ENCODE data around the gene C18orf63. TPM values are rescaled to one million over a fixed set of nuclear protein-coding genes. Genes with fewer than 3 reads are reported as not detected.
"Not testable (repeated sequence)": the region's sequence is repeated elsewhere in the genome, so short reads cannot be mapped to it uniquely, and the experiment has no call there.

The C18orf63 gene
- under 1 TPM in 2 of 10 donors, not detected in 8; 0.03 to 0.11 TPM for polyA plus RNA-seq (ENCODE audit: insufficient read length in 10 of 10)
- long read RNA-seq, donor 1: 0 reads
- long read RNA-seq, donor 2: 0 reads
- long read RNA-seq, donor 3: 0 reads
- long read RNA-seq, donor 4: 0 reads
- long read RNA-seq, donor 5: 0 reads
- long read RNA-seq, donor 6: 0 reads
- long read RNA-seq, donor 7: 0 reads
- long read RNA-seq, donor 8: 0 reads
- long read RNA-seq, donor 9: 0 reads

DNA sequence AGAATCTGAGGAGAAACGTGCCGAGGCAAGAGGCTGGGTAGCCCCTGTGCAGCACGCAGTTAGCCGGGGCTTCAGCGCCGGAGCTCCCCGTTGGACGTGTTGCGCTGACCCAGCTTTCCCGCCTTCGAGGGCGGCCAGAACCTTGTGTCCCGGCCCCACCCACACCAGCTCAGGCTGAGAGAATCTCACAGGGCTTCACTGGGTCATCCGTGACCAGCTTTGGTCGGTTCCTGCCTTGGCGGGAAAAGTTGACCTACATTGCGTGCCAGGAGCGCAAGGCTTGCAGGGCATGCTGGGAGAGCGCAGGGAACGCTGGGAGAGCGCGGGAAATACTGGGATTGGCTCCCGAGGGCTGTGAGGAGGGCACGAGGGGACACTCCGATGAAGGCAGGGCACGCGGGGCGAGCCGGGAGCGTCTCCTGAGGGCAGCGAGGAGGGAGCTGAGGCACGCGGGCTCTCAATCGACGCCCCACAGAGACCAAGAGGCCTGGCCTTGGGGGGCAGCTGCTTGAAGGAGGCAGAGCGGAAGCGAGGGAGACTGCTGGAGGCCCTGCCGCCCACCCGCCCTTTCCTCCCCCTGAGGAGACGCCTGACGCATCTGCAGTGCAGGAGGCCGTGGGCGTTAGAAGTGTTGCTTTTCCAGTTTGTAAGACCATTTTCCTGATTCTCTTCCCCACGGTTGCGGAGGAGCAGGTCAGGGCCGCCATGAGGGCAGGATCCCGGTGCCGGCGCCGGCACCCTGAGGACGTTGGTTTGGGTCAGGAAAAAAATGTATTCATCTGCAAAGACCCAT, at the start of gene C18orf63:
Gene C18orf63 (plus strand): TSS at position 376 of the 793 bp plus-strand sequence. CDS start 2,027 bp downstream, outside the sequence.
- DNase-seq: no peak

DNA sequence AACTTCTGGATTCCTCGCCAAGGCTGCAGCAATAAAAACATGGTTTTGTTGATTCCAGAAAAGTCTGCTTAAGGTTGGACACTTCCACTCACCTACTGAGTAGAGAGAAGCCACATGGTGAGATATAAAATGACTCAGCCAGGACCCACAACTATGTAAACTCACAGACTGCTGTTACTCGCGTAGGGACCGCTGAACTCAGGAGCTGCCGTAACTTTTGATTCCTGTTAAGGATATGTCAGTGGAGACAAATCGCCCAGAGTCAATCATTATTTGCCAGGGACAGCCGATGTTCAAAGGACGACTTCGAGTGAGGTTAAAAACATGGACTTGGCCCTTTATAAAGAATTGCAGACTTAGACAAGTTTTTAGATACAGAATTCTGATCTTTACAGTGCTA, 49.5 kb upstream of the C18orf63 start:
- no peak for DNase-seq

DNA sequence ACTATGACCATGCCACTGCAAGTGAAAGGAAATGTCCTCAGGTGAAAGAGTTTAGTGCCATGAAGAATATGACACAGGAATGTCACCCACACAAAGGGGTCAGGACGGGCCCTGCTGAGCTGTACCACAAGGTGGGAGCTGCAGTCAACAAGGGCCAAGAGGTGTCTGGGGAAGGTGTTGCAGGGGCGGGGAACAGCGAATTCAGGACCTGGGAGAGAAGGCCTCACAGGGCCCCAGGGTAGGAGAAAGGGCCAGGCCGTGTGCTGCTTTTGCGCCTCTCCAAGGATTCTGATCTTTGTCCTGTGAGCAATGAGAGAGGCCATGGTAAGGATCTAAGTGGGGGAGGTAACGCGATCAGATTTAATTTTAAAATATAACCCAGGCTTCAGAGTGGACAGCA, 47.5 kb upstream of the C18orf63 start:
- no peak for DNase-seq

DNA sequence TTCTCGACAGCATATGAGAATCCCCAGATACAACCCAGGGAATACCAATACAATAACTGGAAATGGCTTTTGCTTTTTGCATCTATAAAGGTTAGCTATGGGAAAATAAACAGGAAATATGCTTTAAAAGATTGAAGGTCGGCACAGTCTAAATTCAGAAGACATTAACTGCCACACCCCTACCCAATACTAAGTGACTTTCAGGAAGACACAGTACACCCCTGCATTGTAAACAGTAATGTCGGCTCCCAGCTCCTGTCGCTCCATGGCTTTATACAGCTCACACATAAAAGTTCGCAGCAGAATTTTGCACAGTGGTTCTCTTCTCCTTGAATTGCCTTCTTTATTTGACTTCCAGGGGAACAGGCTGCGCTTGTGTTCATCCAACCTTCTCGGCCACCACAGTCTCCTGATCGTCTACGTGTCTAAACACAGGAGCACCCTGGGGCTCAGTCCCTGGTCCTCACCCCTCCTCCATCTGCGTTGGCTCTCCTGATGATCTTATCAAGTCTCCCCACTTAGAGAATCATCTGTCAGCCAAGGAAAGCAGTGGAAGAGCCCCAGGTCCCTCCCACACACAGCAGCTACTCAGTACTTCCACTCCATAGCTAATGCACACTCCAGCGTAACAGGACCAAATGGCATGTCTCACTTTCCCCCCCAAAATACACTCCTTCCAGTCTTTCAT, 46.6 kb upstream of the C18orf63 start:
- DNase-seq: no peak

DNA sequence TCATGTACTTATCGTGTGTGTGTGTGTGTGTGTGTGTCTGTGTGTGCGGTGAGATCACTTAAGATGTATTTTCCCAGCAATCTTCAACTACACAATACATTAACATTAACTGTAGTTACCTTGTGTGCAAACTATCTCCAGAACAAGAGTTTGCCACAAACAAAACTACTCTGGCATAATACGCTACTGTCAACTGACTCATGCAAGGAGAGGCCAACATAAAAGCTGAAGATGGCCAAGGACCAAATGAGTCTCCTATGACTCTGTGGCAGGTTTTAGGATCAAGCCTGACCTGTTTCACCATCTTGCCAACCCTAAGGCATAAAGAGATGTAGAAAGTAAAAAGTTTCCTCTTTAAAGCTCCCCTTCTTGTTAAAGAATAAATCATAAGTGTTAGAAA, 44.0 kb upstream of the C18orf63 start:
- DNase-seq: no peak

DNA sequence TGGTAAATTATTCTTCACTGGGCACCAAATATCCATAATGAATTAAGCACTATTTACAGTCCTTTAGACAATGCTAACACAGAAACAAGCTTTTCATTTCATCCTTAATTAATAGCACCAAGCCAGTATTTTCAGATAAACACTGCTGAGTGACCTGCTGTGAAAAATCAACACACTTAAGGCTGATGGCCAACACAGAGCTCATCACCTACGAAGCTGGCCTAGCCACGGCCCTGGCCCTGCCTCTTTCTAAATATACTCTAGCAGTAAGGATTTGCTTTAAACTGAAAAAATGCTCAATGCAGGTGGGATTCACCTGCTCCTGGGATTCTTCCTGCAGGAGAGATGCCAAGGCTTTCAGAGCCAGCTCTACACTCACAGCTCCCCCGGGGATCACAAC, 42.2 kb upstream of the C18orf63 start:
- DNase-seq: no peak

DNA sequence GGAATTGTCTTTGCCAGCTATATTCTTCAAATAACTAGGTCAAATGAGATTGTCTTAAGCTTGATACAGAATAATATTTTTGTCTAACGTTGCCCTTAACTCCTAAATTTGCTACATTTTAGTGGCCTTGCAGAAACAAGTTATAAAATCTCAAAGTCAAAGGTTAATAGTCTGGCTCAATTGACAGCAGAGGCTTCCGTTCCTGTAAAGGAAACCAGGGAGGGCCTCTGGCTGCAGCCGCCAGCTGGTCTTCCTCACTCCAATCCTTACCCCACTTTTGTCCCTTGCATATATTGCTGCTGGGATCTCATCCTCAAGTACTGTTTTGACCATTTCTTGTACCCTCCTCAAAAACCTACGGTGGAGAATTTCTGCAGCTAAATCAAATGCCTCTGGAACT, 40.9 kb upstream of the C18orf63 start:
- no peak for DNase-seq

DNA sequence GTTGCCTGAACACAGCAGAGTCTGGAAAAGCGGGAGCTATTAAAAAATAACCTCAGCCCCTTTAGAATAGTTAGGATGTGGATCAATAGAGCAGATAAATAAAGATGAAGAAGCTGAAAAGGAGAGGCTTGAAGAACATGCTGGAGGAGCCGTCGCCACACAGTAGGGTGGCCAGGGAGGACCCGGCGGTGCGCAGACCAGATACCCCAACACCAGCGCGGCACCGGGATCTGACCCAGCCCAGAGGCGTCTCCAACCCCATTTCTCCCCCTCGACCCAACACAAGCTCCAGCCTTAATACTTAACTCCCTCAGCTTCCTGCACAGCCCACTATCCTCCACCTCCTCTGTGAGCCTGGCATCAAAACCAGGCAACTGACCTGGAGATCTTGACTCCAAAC, 39.9 kb upstream of the C18orf63 start:
- no peak for DNase-seq

DNA sequence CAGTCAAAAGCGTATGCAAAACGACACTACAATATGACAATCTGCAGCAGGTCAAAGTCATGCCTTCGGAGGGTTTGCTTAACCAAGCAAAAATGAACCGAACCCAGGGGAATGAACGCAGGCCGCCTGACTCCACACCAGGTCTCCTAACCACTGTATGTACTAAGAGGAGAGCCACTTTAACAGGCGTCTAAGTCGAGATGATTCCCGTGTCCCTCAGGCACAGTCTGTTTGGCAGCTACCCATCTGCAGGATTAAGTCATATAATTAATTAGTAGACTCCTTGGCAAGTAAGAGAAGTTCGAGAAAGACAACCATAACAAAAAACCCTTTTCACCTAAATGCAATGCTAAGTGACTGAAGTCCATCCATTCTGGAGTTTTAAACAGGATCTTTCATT, 39.0 kb upstream of the C18orf63 start:
- no peak for DNase-seq

DNA sequence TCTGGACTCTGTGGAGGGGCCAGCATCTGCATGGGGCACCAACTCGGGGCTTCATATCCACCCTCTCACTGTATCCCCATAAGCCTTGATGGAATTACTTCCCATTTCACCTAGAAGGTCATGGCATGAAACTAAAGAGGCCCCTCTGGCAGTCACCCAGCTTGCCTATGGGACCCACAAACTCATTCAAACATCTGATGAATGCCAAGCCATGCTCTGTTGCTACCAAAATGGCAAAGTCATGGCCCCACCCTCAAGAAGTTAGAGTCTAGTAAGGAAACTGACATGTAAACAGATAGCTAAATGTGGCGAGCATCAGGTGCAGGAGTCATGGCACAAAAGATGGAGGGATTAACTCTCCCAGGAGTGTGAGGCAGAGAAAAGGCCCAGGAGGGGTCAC, 38.3 kb upstream of the C18orf63 start:
- DNase-seq: no peak

DNA sequence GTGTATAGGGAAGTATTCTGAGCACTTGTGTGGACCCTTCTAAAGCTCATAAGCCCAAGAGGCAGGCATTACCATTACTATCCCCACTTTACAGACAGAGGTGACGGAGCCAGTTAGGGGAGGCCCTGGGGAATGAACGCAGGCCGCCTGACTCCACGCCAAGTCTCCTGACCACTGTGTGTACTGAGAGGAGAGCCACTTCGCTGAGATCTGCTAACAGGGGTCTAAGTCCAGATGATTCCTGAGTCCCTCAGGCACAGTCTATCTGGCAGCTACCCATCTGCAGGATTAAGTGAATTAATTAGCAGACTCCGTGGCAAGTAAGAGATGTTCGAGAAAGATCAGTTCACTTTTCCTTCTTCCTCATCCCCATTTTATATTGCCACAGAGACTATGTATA, 37.6 kb upstream of the C18orf63 start:
- peak in 1 of 3 donors; percentile 37 for DNase-seq

DNA sequence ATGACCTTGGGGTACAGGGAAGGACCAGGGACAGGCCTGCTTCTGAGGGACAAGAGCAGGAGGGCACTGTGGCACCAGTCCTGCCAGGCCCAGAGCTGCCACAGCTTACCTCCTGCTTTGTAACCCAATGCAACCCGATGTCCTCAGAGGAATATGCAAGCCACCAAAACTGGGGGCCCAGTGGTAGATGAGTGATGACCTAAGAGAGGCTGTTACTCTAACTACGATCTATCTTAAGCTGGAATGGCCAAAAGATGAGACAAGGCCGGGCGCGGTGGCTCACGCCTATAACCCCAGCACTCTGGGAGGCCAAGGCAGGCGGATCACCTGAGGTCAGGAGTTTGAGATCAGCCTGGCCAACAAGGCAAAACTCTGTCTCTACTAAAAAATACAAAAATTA, 36.7 kb upstream of the C18orf63 start:
- no peak for DNase-seq

DNA sequence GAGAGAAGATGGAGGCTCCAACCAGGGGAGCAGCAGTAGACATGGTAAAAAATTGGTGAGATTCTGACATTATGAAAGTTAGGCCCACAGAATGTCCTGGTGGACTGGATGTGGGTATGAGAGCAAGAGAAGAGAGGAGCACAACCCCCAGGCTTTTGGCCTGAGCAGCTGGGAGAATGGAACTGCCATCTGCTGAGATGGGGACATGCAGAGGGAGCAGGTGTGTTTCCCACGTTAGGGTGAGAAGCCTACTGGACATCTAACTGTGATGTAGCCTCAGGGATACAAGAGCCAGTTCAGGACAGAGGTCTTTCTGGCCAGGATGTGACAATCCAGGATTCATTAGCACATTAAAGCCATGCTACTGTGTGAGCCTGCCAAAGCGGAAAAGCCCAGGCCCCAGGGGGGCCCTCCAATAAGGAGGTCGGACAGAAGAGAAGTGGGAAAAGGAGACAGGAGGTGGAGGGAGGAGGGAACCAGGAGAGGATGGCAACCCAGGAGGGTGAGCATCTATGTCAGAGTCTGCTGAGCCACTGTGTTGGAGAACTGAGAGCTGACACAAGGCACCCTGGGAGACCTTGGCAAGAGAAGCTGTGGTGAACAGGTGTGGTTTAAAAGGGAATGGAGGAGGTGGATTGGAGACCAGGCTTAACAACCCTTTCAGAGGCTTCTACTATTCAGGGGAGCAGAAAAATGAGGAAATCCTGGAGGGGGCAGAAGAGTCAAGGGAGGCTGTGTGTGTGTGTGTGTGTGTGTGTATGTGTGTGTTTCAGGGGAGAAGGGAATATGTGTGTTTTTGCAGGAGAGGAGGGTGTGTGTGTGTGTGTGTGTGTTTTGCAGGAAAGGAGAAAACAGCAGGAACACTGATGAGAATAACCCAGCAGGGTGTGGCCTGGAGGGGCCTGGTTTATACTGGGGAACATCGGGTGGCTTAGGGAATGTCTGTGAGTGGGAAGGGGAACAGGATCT, 34.3 kb upstream of the C18orf63 start:
- no peak for DNase-seq

DNA sequence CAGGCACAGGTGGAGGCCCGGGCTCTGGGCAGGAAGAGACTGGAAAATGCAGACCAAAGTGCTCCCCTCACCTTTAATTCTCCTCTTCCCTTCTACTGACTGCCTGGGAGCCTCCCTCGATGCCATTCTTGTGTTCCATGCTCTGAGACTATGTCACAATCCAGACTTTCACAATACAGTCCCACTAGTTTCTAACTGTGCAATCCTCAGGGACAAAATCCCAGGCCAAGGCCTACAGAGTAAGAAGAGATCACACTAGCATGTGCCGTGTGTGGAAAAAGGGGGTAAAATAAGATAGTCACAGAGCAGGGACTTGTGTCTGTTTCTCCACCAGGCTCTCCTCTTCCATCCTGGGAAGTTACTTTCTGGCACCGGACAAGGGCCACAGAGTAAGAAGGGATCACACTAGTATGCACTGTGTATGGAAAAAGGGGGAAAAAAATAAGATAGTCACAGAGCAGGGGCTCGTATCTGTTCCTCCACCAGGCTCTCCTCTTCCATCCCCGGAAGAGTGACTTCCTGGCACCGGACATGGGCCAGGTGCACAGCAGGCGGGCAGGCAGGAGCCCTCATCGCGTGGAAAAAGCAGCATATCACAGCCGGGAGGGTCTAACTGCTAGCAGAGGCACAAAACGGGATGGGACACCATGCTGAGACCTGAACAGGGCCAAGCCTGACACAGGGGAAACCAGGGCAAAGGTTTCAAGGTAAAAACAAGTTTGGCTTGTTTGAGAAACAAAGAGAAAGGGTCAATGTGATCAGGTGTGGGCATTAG, 33.5 kb upstream of the C18orf63 start:
- DNase-seq: no peak

DNA sequence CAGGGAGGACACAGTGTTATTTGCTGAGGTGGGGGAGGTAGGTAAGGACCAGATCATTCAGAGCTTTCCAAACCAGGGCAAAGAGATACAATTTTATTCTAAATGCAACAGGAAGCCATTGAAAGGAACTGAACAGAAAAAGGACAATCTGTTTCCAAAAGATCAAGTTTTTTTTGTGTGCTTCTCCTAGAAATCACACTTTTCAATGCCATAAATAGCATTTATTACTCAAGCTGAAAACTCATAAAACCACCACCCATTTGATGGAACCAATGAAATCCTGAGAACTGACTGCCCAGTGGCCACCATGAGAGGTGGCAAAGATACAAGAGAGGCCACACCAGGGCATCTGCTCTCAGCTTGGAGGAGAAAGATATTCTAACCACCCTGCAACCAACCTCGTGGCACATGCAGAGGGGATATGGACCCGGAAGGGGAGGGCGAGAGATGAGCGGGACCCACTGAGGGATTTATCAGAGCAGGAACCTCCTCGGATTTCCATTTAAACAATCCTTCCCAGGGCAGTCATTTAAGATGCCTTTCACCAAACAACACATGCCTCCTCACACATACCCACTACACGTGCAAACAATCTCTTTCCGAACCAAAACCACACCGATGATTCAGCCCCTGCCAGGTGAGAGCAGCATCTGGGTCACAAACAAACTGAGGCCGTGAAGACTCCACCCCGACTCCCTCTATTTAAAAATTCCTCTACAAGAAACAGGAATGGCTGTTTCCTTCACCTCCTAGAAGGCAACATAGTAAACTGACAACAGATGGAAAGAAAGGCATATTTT, 32.7 kb upstream of the C18orf63 start:
- DNase-seq: no peak

DNA sequence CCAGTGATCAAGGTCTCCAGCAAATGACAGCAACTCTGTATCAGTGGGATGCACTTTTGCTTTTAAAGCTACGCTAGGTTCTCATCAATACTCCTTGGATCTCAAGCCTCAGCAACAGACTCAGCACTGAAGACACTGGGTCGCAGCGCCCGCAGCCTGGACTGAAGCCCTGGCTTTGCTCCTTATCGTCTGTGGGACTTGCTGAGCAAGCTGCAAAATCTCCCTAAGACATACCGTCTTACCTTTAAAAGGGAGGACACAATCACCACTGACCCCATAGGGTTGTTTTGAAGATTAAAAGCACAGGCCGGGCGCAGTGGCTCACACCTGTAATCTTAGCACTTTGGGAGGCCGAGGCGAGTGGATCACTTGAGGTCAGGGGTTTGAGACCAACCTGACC, 32.0 kb upstream of the C18orf63 start:
- no peak for DNase-seq

DNA sequence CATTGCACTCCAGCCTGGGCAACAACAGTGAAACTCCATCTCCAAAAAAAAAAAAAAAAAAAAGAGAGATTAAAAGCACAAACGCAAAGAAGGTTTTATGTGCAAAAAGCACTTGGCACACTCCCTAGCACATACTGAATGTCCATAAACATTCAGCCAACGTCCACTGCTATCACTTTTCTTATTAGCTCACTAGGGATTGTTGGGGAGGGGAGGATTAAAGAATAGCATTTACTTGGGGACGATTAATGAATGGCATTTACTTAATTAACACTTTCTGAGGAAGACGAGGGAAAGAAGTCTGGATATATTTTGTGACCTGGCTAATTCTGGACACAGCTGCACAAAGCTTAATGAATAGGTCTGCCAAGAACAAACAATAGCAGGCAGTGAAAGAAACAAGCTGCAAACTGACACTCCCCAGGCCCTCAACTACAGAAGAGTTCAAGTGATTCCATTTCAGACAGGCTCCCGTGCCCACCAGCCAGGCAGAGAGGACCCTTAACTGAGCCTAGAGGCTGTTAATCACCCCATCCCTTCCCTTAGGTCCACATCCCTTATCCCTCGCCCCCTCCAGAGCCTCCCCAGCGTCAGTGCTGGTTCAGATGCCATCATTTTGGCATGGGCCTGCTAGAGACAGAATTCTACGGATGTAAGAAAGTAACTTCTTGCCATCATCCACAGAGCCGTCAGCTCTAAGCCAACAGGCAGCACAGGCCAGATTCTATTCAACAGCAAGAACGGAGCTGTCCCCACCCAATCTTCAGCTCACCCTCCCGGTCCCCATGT, 31.3 kb upstream of the C18orf63 start:
- DNase-seq: peak; percentile 33 to 79 (median 42)

DNA sequence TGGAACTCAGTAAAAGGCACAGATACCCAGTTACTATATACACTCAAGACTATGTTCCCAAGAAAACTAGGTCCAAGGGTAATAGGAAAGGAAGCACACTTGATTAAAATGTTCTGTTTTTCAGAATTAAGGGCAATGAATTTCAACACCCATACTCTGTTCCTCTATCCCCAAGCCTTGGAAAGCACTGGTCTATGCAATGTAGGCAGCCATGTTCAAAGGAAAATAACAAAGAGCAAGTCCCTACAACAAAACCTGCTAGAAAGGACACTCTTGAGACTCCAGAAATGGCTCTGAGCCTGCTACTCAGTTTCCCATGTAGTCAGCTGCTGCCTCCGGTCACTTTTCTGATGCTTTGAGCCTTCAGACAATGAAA, 30.7 kb upstream of the C18orf63 start:
- no peak for DNase-seq

DNA sequence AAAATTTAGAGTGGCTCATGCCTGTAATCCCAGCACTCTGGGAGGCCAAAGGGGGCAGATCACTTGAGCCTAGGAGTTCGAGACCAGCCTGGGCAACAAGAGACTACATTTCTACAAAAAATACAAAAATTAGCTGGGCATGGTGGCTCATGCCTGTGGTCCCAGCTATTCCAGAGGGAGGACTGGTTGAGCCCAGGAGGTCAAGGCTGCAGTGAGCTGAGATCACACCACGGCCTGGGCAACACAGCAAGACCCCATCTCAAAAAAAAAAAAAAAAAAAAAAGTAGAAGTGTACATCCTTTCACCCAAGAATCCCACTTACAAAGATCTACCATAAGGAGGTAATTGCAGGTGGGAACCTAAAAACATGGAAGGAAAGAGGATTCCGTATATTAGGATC, 30.1 kb upstream of the C18orf63 start:
- not testable (repeated sequence) for DNase-seq

Measured in muscle of back (tissue), 13 donors.